CD14-positive monocyte (primary cell): ENCODE measurements around the gene CAMK4. TPM values are rescaled to one million over a fixed set of nuclear protein-coding genes. Genes with fewer than 3 reads are reported as not detected.

Experiments used
- DNase-seq, 3 donors: peaks; one replicate each; pipeline ENCODE4 v3.0.0-alpha.2; 2011 to 2022
- H2AFZ ChIP-seq: 2 replicates; pipeline ENCODE4 v1.6.0; 2012; ENCODE audit warnings: mild to moderate bottlenecking, low read depth, low read length, inconsistent platforms; ENCODE audit not compliant: insufficient read depth, poor library complexity, severe bottlenecking
- H3K27ac ChIP-seq, 2 donors: 1 replicate in 1 of 2; 2 replicates in 1 of 2; pipeline ENCODE4 v1.5.1; 2012 to 2013; ENCODE audit warnings: low read length in 2 of 2, control low read depth in 1 of 2, inconsistent platforms in 1 of 2, low read depth in 1 of 2, mild to moderate bottlenecking in 1 of 2
- H3K27me3 ChIP-seq, 2 donors: one replicate each; pipeline versions ENCODE4 v1.6.0 to v1.6.1; 2011 to 2013; ENCODE audit warnings: low read length in 2 of 2; ENCODE audit not compliant: control insufficient read depth in 2 of 2, insufficient read depth in 2 of 2
- H3K36me3 ChIP-seq, 2 donors: replicated peaks in 1 of 2; 1 replicate in 1 of 2; 2 replicates in 1 of 2; pipeline versions ENCODE4 v1.5.1 to v1.6.1; 2012 to 2013; ENCODE audit warnings: low read length in 2 of 2, control low read depth in 1 of 2, inconsistent platforms in 1 of 2, mild to moderate bottlenecking in 1 of 2; ENCODE audit not compliant: insufficient read depth in 2 of 2, control insufficient read depth in 1 of 2
- H3K4me1 ChIP-seq, 2 donors: 1 replicate in 1 of 2; 2 replicates in 1 of 2; pipeline versions ENCODE4 v1.5.1 to v1.6.1; 2012 to 2013; ENCODE audit warnings: low read length in 2 of 2, control low read depth in 1 of 2, inconsistent platforms in 1 of 2, mild to moderate bottlenecking in 1 of 2, moderate library complexity in 1 of 2; ENCODE audit not compliant: insufficient read depth in 2 of 2, control insufficient read depth in 1 of 2
- H3K4me2 ChIP-seq: replicated peaks from 2 replicates; pipeline ENCODE3; 2012; ENCODE audit warnings: low read length, moderate library complexity, mild to moderate bottlenecking; ENCODE audit not compliant: poor library complexity, severe bottlenecking; ENCODE audit errors: extremely low read depth
- H3K4me3 ChIP-seq, 3 experiments: fragments of 200-600 bp in 1 of 3; sonication (generic) in 1 of 3; replicated peaks in 1 of 3; 1 replicate in 2 of 3; 2 replicates in 1 of 3; pipeline ENCODE4 v1.5.1; 2011 to 2013; ENCODE audit warnings: low read length in 3 of 3, mild to moderate bottlenecking in 3 of 3, control low read depth in 2 of 3, low read depth in 2 of 3, inconsistent platforms in 1 of 3, moderate library complexity in 1 of 3
- H3K79me2 ChIP-seq: 2 replicates; pipeline ENCODE4 v1.6.0; 2012; ENCODE audit warnings: mild to moderate bottlenecking, control low read depth, inconsistent platforms, low read length, moderate library complexity; ENCODE audit not compliant: insufficient read depth
- H3K9ac ChIP-seq: 2 replicates; pipeline ENCODE4 v1.6.0; 2017; ENCODE audit warnings: low read length, mild to moderate bottlenecking; ENCODE audit not compliant: insufficient read depth, poor library complexity, severe bottlenecking
- H3K9me3 ChIP-seq, 2 donors: replicated peaks in 1 of 2; 1 replicate in 1 of 2; 2 replicates in 1 of 2; pipeline versions ENCODE4 v1.5.1 to v1.6.1; 2012 to 2013; ENCODE audit warnings: low read length in 2 of 2, control low read depth in 1 of 2; ENCODE audit not compliant: control insufficient read depth in 1 of 2, insufficient read depth in 1 of 2
- H4K20me1 ChIP-seq: 2 replicates; pipeline ENCODE4 v1.6.0; 2012; ENCODE audit warnings: mild to moderate bottlenecking, low read length, control low read depth, moderate library complexity; ENCODE audit not compliant: insufficient read depth
- H3K27ac Mint-ChIP-seq, 7 donors: one replicate each; pipeline ENCODE4 v1.8.0; 2020; ENCODE audit warnings: mild to moderate bottlenecking in 7 of 7, mixed read lengths in 7 of 7, moderate library complexity in 6 of 7, inconsistent platforms in 2 of 7
- H3K27me3 Mint-ChIP-seq, 3 donors: one replicate each; pipeline ENCODE4 v1.8.0; 2021 to 2022; ENCODE audit warnings: low read depth in 3 of 3, mild to moderate bottlenecking in 3 of 3, mixed read lengths in 3 of 3, moderate library complexity in 3 of 3, inconsistent platforms in 1 of 3
- H3K36me3 Mint-ChIP-seq, 2 donors: one replicate each; pipeline ENCODE4 v1.8.0; 2020; ENCODE audit warnings: mixed read lengths in 2 of 2, inconsistent platforms in 1 of 2, mild to moderate bottlenecking in 1 of 2
- H3K4me1 Mint-ChIP-seq: one replicate; pipeline ENCODE4 v1.8.0; 2020; ENCODE audit warnings: mild to moderate bottlenecking, mixed read lengths
- H3K4me3 Mint-ChIP-seq, 2 donors: one replicate each; pipeline ENCODE4 v1.8.0; 2020; ENCODE audit warnings: mild to moderate bottlenecking in 2 of 2, mixed read lengths in 2 of 2, moderate library complexity in 1 of 2
- H3K9me3 Mint-ChIP-seq, 7 donors: one replicate each; pipeline ENCODE4 v1.8.0; 2020 to 2022; ENCODE audit warnings: mixed read lengths in 7 of 7, mild to moderate bottlenecking in 6 of 7, moderate library complexity in 6 of 7, inconsistent platforms in 2 of 7
- CTCF ChIP-seq: fragments of 200-600 bp; IDR thresholded peaks from one replicate; pipeline ENCODE4 v1.8.0; 2022; ENCODE audit warnings: antibody characterized with exemption, mild to moderate bottlenecking
- WGBS: methylation state at CpG from one replicate; pipeline ENCODE4 v1.1.5; 2013; ENCODE audit warnings: missing lambda C conversion rate; ENCODE audit not compliant: insufficient coverage; 5-methylcytosine and 5-hydroxymethylcytosine counted together
- intact Hi-C, 2 donors: fragments of 100-400 bp; cut with micrococcal nuclease; formaldehyde crosslinking; loops; one replicate each; pipeline versions ENCODE4 v1.15.0 to v1.15.1; 2023
- polyA plus RNA-seq, 3 donors: library from polyadenylated mRNA; depleted of rRNA in 1 of 3; unstranded in 2 of 3; stranded (reverse) in 1 of 3; fragments of 300-500 nt in 2 of 3; fragments of >200 nt in 1 of 3; fragmentation: Illumina TruSeq in 2 of 3; gene quantifications; 1 replicate in 2 of 3; 2 replicates in 1 of 3; pipeline ENCODE4 v1.2.3, GENCODE V29; 2012 to 2021

Gene CAMK4
- polyA plus RNA-seq, 3 donors: 0.24 to 0.28 TPM; not detected in 1

- 80% methylated on average over 1 of the region's 2 CpGs for WGBS
- H3K9me3 ChIP-seq: no peaks in the 10 kb centered on the region
- H3K36me3 ChIP-seq: no peaks in the 10 kb centered on the region
- H3K27me3 ChIP-seq: no peaks in the 10 kb centered on the region
- no peaks in the 10 kb centered on the region for H3K4me1 ChIP-seq
- H3K27me3 Mint-ChIP-seq: peaks cover 2 to 5% (median 2%) of the 10 kb centered on the region in 3 donors
- H3K36me3 Mint-ChIP-seq: no peaks in the 10 kb centered on the region
- H3K27ac Mint-ChIP-seq: no peak overlapping the region
- no peak overlapping the region for H3K4me3 ChIP-seq
- H3K4me1 Mint-ChIP-seq: no peaks in the 10 kb centered on the region
- no peak overlapping the region for H3K27ac ChIP-seq
- no peaks in the 10 kb centered on the region for H4K20me1 ChIP-seq
- peaks cover 0 to 2% (median 0%) of the 10 kb centered on the region in 7 donors for H3K9me3 Mint-ChIP-seq
- intact Hi-C loops: no loop called here
- H3K9ac ChIP-seq: no peak overlapping the region
- DNase-seq: no peak
- H3K4me3 Mint-ChIP-seq: no peak overlapping the region
- H3K79me2 ChIP-seq: no peaks in the 10 kb centered on the region
- H3K4me2 ChIP-seq: no peak overlapping the region
- TF ChIP-seq CTCF: no peak
- H2AFZ ChIP-seq: no peak overlapping the region
Observed at GRCh38 chr5:111398013-111398412, 173.8 kb downstream of the CAMK4 start.

- no peak for DNase-seq
- no peaks in the 10 kb centered on the region for H3K4me1 ChIP-seq
- Mint-ChIP-seq H3K36me3 (no peaks in the 10 kb centered on the region), H3K9me3 (no peaks in the 10 kb centered on the region), H3K27ac (no peak overlapping the region), H3K4me1 (no peaks in the 10 kb centered on the region), H3K4me3 (no peak overlapping the region), H3K27me3 (peaks cover 2 to 3% (median 2%) of the 10 kb centered on the region in 3 donors)
- H3K27ac ChIP-seq: no peak overlapping the region
- H3K4me2 ChIP-seq: no peak overlapping the region
- H2AFZ ChIP-seq: no peak overlapping the region
- no peak for TF ChIP-seq CTCF
- no peak overlapping the region for H3K4me3 ChIP-seq
- intact Hi-C loops: no loop called here
- H3K79me2 ChIP-seq: no peaks in the 10 kb centered on the region
- H3K9me3 ChIP-seq: no peaks in the 10 kb centered on the region
- no peak overlapping the region for H3K9ac ChIP-seq
- H4K20me1 ChIP-seq: no peaks in the 10 kb centered on the region
- WGBS: 80% methylated on average over 1 of the region's 2 CpGs
- H3K36me3 ChIP-seq: no peaks in the 10 kb centered on the region
- no peaks in the 10 kb centered on the region for H3K27me3 ChIP-seq
Observed at GRCh38 chr5:111399113-111399512, 174.9 kb downstream of the CAMK4 start.
